Thyroid gland (tissue), 4 donors: ENCODE results near the gene SLC2A13. TPM values are rescaled to one million over a fixed set of nuclear protein-coding genes. Genes with fewer than 3 reads are reported as not detected.

Source experiments
- DNase-seq, 2 donors: peaks; one replicate each; pipeline ENCODE4 v3.0.0-alpha.2; 2019
- H3K27ac ChIP-seq, 3 donors: fragments of 200-600 bp; sonication (generic); 1 replicate in 2 of 3; 2 replicates in 1 of 3; pipeline ENCODE4 v1.5.1; 2016 to 2019; ENCODE audit warnings: mild to moderate bottlenecking in 1 of 3, moderate library complexity in 1 of 3
- H3K27me3 ChIP-seq: fragments of 200-600 bp; sonication (generic); one replicate; pipeline ENCODE4 v1.5.1; 2019
- H3K36me3 ChIP-seq, 2 donors: fragments of 200-600 bp; sonication (generic); one replicate each; pipeline ENCODE4 v1.5.1; 2016 to 2019
- H3K4me1 ChIP-seq, 2 donors: fragments of 200-600 bp; sonication (generic); one replicate each; pipeline ENCODE4 v1.5.1; 2017 to 2019
- H3K4me3 ChIP-seq, 3 donors: fragments of 200-600 bp; sonication (generic); replicated peaks in 1 of 3; 1 replicate in 2 of 3; 2 replicates in 1 of 3; pipeline ENCODE4 v1.5.1; 2016; ENCODE audit warnings: mild to moderate bottlenecking in 1 of 3
- H3K9me3 ChIP-seq: fragments of 200-600 bp; sonication (generic); one replicate; pipeline ENCODE4 v1.5.1; 2017
- CTCF ChIP-seq, 6 experiments: fragments of 200-600 bp in 3 of 6; fragments of 450-650 bp in 3 of 6; sonication (generic) in 3 of 6; IDR thresholded peaks; one replicate each; pipeline ENCODE4 v1.5.1; 2016 to 2019; ENCODE audit warnings: antibody characterized with exemption in 6 of 6, mild to moderate bottlenecking in 2 of 6, inconsistent platforms in 1 of 6, moderate library complexity in 1 of 6
- POLR2A ChIP-seq, 2 donors: fragments of 450-650 bp; IDR thresholded peaks; one replicate each; pipeline ENCODE4 v1.6.1; 2017; ENCODE audit warnings: antibody characterized with exemption in 2 of 2, mild to moderate bottlenecking in 2 of 2, moderate library complexity in 1 of 2
- WGBS, 2 donors: methylation state at CpG; one replicate each; pipeline ENCODE4 v1.1.5; 2017; 5-methylcytosine and 5-hydroxymethylcytosine counted together
- intact Hi-C: fragments of 100-400 bp; cut with DNase I; formaldehyde crosslinking; loops from one replicate; pipeline ENCODE4 v1.15.1; 2023
- total RNA-seq, 4 donors: library from RNA; depleted of rRNA; stranded (reverse); fragments of >200 nt; gene quantifications; one replicate each; pipeline ENCODE4 v1.2.3, GENCODE V29; 2016

The SLC2A13 gene
- total RNA-seq, 4 donors from 2014 or later = 9.8 to 21.3 (median 10.0) TPM

GRCh38 chr12:39875721-39876120 is 230.2 kb downstream of the SLC2A13 start:
- H3K36me3 ChIP-seq = no peaks in the 10 kb centered on the region
- no peak for DNase-seq
- TF ChIP-seq CTCF (IDR thresholded peaks at IDR 0.05) (no peak), POLR2A (IDR thresholded peaks at IDR 0.05) (no peak)
- no peak overlapping the region for H3K27ac ChIP-seq
- H3K9me3 ChIP-seq = no peaks in the 10 kb centered on the region
- no peaks in the 10 kb centered on the region for H3K4me1 ChIP-seq
- H3K27me3 ChIP-seq = no peaks in the 10 kb centered on the region
- H3K4me3 ChIP-seq = no peak overlapping the region
- intact Hi-C loops = no loop called here

- Histone ChIP-seq H3K27ac (no peak overlapping the region), H3K36me3 (no peaks in the 10 kb centered on the region), H3K9me3 (no peaks in the 10 kb centered on the region), H3K4me3 (no peak overlapping the region), H3K4me1 (no peaks in the 10 kb centered on the region), H3K27me3 (no peaks in the 10 kb centered on the region)
- 82 to 85% methylated on average over 2 of the region's 2 CpGs for WGBS, 2 donors
- intact Hi-C loops = no loop called here
- TF ChIP-seq POLR2A (IDR thresholded peaks at IDR 0.05) (no peak), CTCF (IDR thresholded peaks at IDR 0.05) (no peak)
- DNase-seq = no peak
Measured at GRCh38 chr12:39874785-39875184, 231.1 kb downstream of the SLC2A13 start.

- no peaks in the 10 kb centered on the region for H3K36me3 ChIP-seq
- no peak overlapping the region for H3K4me3 ChIP-seq
- 85 to 92% methylated on average over 1 of the region's 1 CpG for WGBS, 2 donors
- no peaks in the 10 kb centered on the region for H3K9me3 ChIP-seq
- intact Hi-C loops = no loop called here
- H3K4me1 ChIP-seq = no peaks in the 10 kb centered on the region
- H3K27ac ChIP-seq = no peak overlapping the region
- DNase-seq = no peak
- H3K27me3 ChIP-seq = no peaks in the 10 kb centered on the region
- TF ChIP-seq POLR2A (IDR thresholded peaks at IDR 0.05) = no peak
- TF ChIP-seq CTCF (IDR thresholded peaks at IDR 0.05) = no peak
Measured at GRCh38 chr12:39873065-39873464, 232.8 kb downstream of the SLC2A13 start.

- Histone ChIP-seq H3K4me1 (no peaks in the 10 kb centered on the region), H3K36me3 (no peaks in the 10 kb centered on the region), H3K9me3 (no peaks in the 10 kb centered on the region), H3K4me3 (no peak overlapping the region), H3K27me3 (no peaks in the 10 kb centered on the region), H3K27ac (no peak overlapping the region)
- intact Hi-C loops = no loop called here
- TF ChIP-seq CTCF (IDR thresholded peaks at IDR 0.05) (no peak), POLR2A (IDR thresholded peaks at IDR 0.05) (no peak)
- WGBS, 2 donors = 91 to 94% methylated on average over 3 of the region's 3 CpGs
- no peak for DNase-seq
Measured at GRCh38 chr12:39872425-39872824, 233.5 kb downstream of the SLC2A13 start.

GRCh38 chr12:39868328-39868725 is 237.6 kb downstream of the SLC2A13 start:
- Histone ChIP-seq H3K4me3 (no peak overlapping the region), H3K27me3 (no peaks in the 10 kb centered on the region), H3K36me3 (no peaks in the 10 kb centered on the region), H3K9me3 (no peaks in the 10 kb centered on the region), H3K4me1 (no peaks in the 10 kb centered on the region), H3K27ac (no peak overlapping the region)
- intact Hi-C loops = no loop called here
- 80 to 84% methylated on average over 1 of the region's 1 CpG for WGBS, 2 donors
- no peak for DNase-seq
- no peak for TF ChIP-seq CTCF (IDR thresholded peaks at IDR 0.05)
- TF ChIP-seq POLR2A (IDR thresholded peaks at IDR 0.05) = no peak
